SK-N-MC (cell line): ENCODE measurements around the gene RPS6KL1.

Experiments
- EZH2 ChIP-seq: fragments of 200-600 bp; sonication (generic); IDR thresholded peaks from one replicate; pipeline ENCODE4 v1.6.1; 2017; ENCODE audit warnings: antibody characterized with exemption
- POLR2AphosphoS5 ChIP-seq: IDR thresholded peaks from 2 replicates; pipeline ENCODE4 v1.6.1; 2012; ENCODE audit warnings: mild to moderate bottlenecking, low read depth, low read length, borderline replicate concordance

DNA sequence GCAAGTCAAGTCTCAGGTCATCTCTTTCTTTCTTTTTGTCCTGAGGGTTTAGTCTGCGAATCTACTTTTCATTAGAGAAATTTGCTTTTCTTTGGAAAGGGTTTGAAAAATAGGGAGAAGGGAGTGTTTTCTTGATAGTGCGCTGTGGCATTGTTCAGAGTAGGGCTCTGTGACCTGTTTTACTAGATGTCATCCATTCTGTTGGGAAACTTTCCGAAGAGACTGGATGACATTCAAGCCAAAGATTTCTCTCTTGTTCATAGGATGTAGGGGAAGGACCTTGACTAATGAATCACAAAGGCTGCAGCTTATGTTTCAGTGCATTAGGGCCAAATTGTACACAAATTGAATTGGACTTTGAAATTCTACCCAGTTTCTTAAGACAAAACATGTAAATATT lies 26.7 kb downstream of the RPS6KL1 start:
- TF ChIP-seq POLR2AphosphoS5 (no peak), EZH2 (no peak)
